Activated CD8-positive, alpha-beta memory T cell treated with anti-CD3 and anti-CD28 coated beads, Interleukin-2, amount 50 U/mL, for 24 hours (primary cell): ENCODE data around the gene CHD6.

Experiments
- DNase-seq: peaks from one replicate; pipeline ENCODE4 v3.0.0-alpha.2; 2020; ENCODE audit errors: extremely low read depth

The CHD6 gene

GRCh38 chr20:41371371-41371770, 246.8 kb downstream of the CHD6 start:
- DNase-seq: no peak

- no peak for DNase-seq
Measured at GRCh38 chr20:41370176-41370575, 248.0 kb downstream of the CHD6 start.

- DNase-seq: no peak
Measured at GRCh38 chr20:41369673-41370072, 248.5 kb downstream of the CHD6 start.

- DNase-seq: no peak
Measured at GRCh38 chr20:41367956-41368355, 250.2 kb downstream of the CHD6 start.

- DNase-seq: no peak
Measured at GRCh38 chr20:41367393-41367695, 250.8 kb downstream of the CHD6 start.

GRCh38 chr20:41366546-41367392, 251.4 kb downstream of the CHD6 start, which contains the start of gene EMILIN3:
EMILIN3 (minus strand) TSS chr20:41366818; CDS start chr20:41366634, 184 bp downstream.
- DNase-seq: no peak

- DNase-seq: no peak
Measured at GRCh38 chr20:41365777-41366545, 252.2 kb downstream of the CHD6 start.

GRCh38 chr20:41364967-41365765, 253.0 kb downstream of the CHD6 start:
- DNase-seq: no peak

- no peak for DNase-seq
Measured at GRCh38 chr20:41364236-41364855, 253.8 kb downstream of the CHD6 start.

- no peak for DNase-seq
Measured at GRCh38 chr20:41363601-41364000, 254.6 kb downstream of the CHD6 start.

- DNase-seq: no peak
Measured at GRCh38 chr20:41362748-41363140, 255.4 kb downstream of the CHD6 start.

- DNase-seq: no peak
Measured at GRCh38 chr20:41361757-41362747, 256.1 kb downstream of the CHD6 start.

GRCh38 chr20:41360831-41361756, 257.1 kb downstream of the CHD6 start:
- no peak for DNase-seq

GRCh38 chr20:41359541-41360011, 258.6 kb downstream of the CHD6 start:
- no peak for DNase-seq

- no peak for DNase-seq
Measured at GRCh38 chr20:41358717-41359116, 259.5 kb downstream of the CHD6 start.

GRCh38 chr20:41358230-41358629, 259.9 kb downstream of the CHD6 start:
- DNase-seq: no peak

GRCh38 chr20:41357424-41358163, 260.6 kb downstream of the CHD6 start:
- DNase-seq: no peak

GRCh38 chr20:41356951-41357350, 261.2 kb downstream of the CHD6 start:
- no peak for DNase-seq
